GM19372 (cell line): Measurements from ENCODE around the gene KANK4.

Experiments
- ATAC-seq: cut with Tn5 transposase; IDR thresholded peaks from one replicate; pipeline ENCODE4 v1.9.1; 2021; ENCODE audit warnings: mild to moderate bottlenecking, low read depth, moderate library complexity; ENCODE audit not compliant: unreplicated experiment

Gene KANK4

DNA sequence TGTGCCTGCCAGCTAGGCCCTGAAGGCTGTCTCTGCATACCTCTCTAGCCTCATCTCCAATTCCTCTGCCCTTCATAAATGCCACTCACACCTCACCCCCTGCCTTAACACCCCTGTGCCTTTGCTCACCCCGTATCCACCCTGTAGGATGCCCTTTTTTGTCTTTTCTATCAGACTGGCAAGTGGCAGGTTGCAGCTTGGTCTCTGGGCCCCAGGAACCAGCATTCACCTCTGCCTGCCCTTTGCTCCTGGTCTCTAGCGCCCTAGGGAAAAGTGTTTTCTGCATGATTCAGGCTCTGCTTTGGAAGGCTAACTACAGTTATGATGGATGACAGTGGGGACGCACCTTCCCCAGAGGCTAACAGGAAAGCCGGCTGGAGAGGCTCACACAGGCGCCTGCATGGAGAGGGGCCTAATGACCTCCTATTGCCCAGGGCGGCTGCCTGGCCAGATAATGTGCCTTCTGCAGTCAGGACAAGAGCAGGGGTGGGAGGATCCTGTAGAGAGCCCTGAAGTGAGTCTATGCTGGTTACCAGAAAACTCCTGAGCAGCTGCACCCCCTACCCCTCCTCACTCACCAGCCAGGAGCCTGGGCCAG is 11.2 kb downstream of the KANK4 start:
- ATAC-seq: no peak

DNA sequence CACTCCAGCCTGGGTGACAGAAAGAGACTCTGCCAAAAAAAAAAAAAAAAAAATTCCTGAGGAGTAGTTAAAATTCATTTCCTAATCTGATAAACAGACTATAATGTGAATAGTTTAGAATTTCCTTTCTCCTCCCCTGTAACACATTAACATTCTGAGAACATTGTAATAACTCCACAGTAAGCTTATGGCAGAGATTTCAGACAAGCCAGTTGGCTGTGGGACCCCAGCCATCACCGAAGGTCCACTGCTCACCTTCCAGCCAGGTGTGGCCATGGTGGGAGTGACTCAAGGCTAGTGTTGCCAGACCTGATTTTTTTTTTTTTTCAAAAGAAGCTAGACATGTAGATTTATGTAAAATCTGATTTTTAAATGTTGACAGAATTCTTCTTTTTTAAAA is 11.8 kb downstream of the KANK4 start:
- no peak for ATAC-seq

DNA sequence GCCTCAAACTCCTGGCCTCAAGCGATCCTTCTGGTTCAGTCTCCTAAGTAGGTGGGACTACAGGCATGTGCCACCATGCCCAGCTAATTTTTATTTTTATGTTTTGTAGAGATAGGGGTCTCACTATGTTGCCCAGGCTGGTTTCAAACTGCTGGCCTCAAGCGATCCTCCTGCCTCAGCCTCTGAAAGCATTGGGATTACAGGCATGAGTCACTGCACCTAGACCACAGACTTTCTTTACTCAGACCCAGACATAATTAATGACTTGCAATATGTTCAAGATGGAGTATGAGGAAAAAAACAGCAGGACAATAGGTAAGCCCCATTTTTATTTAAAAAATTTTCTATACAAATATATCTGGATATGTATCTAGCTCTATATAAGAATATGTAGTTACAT is 13.2 kb downstream of the KANK4 start:
- ATAC-seq: no peak

GRCh38 chr1:62304975-62305374 is 14.3 kb downstream of the KANK4 start:
- ATAC-seq: no peak

DNA sequence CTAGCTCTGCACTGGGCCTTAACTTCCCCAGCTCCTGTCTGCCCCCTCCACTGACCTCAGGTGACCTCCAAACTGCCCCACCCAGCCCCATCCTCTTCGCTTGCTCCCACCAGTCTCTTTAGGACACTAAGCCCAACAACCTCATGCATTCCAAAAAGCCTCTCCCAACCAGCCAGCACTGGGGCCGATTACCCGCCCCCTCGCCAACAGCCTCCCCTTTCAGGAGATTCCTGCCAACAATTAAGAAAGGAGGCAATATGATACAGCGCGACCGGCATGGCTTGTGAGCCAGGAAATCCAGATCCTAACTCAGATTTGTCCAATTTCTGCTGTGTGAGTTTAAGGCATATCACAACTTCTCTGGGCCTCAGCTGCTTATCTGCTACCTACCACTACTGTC is 14.7 kb downstream of the KANK4 start:
- no peak for ATAC-seq

- no peak for ATAC-seq
Observed at GRCh38 chr1:62301726-62302390, 17.4 kb downstream of the KANK4 start.

GRCh38 chr1:62299426-62300200 is 19.6 kb downstream of the KANK4 start:
- no peak for ATAC-seq

DNA sequence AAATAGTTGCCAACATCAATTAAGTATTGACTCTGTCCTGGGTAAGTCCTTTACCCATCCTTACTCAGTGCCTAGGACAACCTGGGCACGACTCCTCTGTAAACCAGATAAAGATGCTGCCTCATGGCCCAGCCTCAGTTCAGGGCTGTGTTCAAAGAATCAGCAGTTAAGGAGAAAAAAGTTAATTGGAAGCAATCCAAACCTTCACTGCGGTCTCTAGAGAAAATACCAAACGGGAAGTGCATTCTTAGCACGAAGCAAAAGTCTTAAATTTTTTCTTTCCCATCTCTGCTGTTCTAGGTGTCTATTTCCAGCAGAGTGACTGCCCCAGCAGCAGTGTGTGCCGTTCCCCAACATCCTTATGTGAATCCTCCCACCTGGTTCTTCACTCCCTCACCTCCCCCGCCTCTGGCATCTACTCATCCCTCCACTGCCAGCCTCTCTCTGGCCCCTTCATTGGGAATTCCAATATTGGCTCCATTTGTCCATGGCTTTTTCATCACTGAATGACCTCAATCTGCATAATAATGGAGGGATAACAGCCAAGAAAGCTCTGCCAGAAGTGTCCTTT is 23.2 kb downstream of the KANK4 start:
- peak; percentile 78 for ATAC-seq

DNA sequence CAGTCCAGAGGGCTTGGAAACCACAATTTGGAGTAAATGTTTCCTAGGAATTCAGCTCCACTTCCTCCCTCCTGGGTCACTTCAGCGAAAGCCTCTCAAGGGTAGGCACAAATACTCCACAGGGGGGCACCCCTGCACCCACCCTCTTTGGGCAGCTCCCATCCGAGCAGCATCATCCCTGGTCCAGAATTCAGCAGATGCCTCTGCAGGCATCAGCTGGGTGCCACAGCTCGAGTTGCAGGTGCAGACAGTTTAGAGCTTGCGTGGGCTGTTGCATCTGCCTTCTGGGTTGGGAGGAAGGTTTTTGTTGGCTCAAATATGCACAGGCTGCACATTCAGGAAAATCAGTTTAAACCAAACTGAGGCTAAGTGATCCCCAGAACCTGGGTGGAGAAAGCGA is 25.0 kb downstream of the KANK4 start:
- no peak for ATAC-seq

DNA sequence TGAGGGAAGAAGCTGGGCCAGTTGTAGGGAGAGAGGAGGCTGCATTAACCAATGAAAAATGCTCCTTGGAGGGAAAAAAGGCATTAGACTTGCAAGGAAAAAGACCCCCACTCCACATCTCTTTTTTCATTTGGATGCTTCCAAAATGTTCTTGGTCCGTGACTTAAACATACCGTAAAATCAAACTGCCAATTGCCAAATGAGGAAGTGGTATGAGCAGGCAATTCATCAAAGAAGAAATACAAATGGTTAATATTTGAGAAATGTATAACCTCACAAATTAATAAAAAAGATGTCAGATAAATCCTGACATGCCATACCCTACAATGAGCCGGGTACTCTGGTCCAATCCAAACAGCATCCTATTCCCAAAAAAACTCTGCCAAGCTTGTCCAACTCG is 30.6 kb downstream of the KANK4 start:
- no peak for ATAC-seq

GRCh38 chr1:62288224-62288623 is 31.0 kb downstream of the KANK4 start:
- no peak for ATAC-seq

DNA sequence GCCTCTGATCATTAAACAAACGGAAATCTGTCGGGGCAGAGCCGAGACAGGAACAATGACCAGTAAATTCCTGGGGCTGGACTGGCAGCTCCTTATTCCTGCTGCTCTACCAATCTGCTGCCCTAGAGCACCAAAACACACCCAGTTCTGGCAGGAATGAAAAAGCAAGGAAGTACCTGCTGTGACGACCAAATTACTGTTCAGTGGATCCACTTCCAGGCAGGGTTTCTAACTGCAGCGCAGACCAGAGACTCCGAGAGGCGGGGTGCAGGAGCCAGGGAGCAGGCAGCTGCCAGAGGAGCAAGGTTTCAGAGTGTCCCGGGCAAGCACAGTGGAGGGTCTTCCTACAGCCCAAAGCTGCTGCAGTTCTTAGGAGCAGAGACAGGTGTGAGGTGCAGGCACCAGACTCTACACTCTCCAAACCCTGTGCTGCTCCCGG is 32.4 kb downstream of the KANK4 start:
- no peak for ATAC-seq

- no peak for ATAC-seq
Observed at GRCh38 chr1:62285984-62286785, 33.0 kb downstream of the KANK4 start.

GRCh38 chr1:62285440-62285839 is 33.8 kb downstream of the KANK4 start:
- ATAC-seq: no peak

DNA sequence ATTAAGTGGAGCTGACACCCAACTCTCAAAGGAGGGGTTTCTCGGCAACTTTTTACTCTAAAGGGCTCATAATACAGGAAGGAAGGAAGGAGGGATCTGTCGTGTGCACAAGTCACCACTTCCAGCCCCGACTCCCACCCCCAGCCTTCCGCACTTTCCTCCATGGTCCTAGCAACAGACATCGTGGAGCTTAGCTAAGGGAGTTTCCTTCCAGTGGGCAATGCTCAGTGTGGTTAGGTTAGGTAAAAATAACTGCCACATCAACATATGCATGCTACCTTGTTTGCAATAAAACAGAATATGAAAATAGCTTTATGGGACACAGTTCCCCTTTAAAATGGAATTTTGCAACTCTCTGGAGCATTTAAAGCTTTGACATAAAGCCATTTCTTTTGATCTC is 35.2 kb downstream of the KANK4 start:
- ATAC-seq: no peak

DNA sequence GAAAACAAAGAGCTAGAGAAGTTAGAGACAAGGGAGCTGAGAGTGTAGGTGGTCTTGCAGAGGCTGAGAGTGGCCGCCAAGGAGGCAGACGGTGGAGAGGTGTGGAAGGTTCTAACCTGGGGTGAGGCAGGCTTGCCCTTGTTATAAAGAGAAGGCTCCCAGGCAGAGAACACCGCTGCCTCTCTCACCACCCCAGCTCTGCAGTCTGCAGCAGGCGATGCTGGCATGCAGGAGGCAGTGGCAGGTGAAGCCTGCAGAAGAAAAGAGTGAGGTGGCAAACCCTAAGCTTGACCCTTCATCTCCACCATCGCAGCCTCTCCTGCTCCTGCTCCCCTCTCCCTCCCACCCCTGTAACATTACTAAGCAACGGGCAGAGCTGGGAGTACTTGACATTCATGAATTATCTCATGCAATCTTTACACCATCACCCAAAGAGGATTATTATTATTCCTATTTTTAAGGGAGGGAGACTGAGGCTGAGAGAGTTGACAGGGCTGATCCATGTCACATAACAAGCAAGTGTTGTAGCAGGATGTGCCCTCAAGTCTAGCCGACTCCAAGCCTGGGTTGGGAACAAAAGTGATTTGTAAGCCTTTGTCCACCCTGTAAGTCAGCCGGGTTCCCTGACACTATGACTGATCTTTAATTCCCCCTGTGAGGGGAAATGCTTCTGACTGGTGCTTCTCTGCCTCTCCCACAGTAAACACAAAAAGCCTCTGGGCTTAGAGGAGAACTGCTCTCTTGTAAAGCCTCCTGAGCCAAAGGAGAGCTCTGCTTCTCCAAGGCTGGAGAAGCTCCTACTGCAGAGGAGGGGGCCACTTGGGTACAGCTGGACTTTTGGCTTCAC is 36.1 kb downstream of the KANK4 start:
- no peak for ATAC-seq

DNA sequence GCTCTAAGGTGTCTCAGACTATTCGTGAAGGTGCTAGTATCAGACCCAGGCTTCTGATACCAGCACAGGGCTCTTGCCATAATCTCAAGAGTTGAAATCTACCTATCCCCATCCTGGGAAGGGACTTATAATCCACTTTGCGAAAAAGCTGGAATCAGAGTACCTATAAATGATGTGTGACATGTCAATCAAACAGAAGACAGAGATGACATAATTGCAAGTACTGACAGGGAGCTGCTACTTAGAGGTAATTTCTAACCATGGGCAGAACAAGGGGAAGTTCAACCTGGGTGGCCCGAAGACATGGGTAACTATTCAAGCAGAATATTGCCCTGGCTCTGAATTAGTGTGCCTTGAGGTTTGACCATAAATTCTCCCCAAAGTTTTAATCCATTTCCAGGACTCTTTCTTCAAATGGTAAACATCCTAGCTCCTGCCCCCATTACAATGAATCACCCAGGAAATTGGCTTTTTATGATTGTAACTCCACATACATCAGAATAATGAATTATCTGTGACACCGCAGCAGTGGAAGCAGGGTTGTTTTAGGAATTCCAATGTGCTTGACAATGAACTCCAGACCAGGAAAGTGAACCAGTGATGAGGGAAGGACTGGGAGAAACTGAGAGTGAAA is 37.2 kb downstream of the KANK4 start:
- ATAC-seq: no peak

GRCh38 chr1:62280960-62281465 is 38.2 kb downstream of the KANK4 start:
- ATAC-seq: no peak

- ATAC-seq: no peak
Observed at GRCh38 chr1:62280150-62280549, 39.1 kb downstream of the KANK4 start.
